Tibial artery (tissue), 4 donors: Measurements from ENCODE around the gene MYO1H.

Experiments used
- DNase-seq, 2 donors: peaks; one replicate each; pipeline ENCODE4 v3.0.0-alpha.2; 2019
- H3K27ac ChIP-seq, 2 donors: fragments of 200-600 bp; sonication (generic) in 1 of 2; 1 replicate in 1 of 2; 2 replicates in 1 of 2; pipeline ENCODE4 v1.5.1; 2018 to 2019; ENCODE audit warnings: mild to moderate bottlenecking in 1 of 2
- H3K27me3 ChIP-seq, 2 donors: fragments of 200-600 bp; sonication (generic) in 1 of 2; one replicate each; pipeline versions ENCODE4 v1.5.1 to v1.6.0; 2016 to 2019
- H3K36me3 ChIP-seq, 3 donors: fragments of 200-600 bp; sonication (generic) in 2 of 3; one replicate each; pipeline ENCODE4 v1.5.1; 2016 to 2019; ENCODE audit warnings: mild to moderate bottlenecking in 2 of 3
- H3K4me1 ChIP-seq, 4 donors: fragments of 200-600 bp; sonication (generic) in 2 of 4; 1 replicate in 3 of 4; 2 replicates in 1 of 4; pipeline ENCODE4 v1.5.1; 2016 to 2019
- H3K4me3 ChIP-seq, 2 donors: fragments of 200-600 bp; sonication (generic) in 1 of 2; 1 replicate in 1 of 2; 2 replicates in 1 of 2; pipeline ENCODE4 v1.5.1; 2018 to 2019; ENCODE audit warnings: mild to moderate bottlenecking in 2 of 2
- H3K9me3 ChIP-seq, 3 donors: fragments of 200-600 bp; sonication (generic) in 1 of 3; one replicate each; pipeline ENCODE4 v1.5.1; 2016 to 2019
- intact Hi-C: fragments of 100-400 bp; cut with DNase I; formaldehyde crosslinking; loops from one replicate; pipeline ENCODE4 v1.15.0; 2023; ENCODE audit warnings: low total_unique reads
- TF ChIP-seq, protein P1 (sequence below), 2 experiments: fragments of 200-600 bp in 1 of 2; fragments of 450-650 bp in 1 of 2; IDR thresholded peaks; one replicate each; pipeline ENCODE4 v1.5.1; 2017 to 2019; ENCODE audit warnings: antibody characterized with exemption in 2 of 2, mild to moderate bottlenecking in 1 of 2, moderate library complexity in 1 of 2

Gene MYO1H

GRCh38 chr12:109352184-109352583 is 4.5 kb downstream of the MYO1H start:
- peaks cover 0 to 14% of the 10 kb centered on the region in 2 donors for H3K27me3 ChIP-seq
- H3K27ac ChIP-seq: no peak overlapping the region
- no peaks in the 10 kb centered on the region for H3K4me1 ChIP-seq
- DNase-seq: no peak
- H3K36me3 ChIP-seq: no peaks in the 10 kb centered on the region
- TF ChIP-seq, protein P1, sequence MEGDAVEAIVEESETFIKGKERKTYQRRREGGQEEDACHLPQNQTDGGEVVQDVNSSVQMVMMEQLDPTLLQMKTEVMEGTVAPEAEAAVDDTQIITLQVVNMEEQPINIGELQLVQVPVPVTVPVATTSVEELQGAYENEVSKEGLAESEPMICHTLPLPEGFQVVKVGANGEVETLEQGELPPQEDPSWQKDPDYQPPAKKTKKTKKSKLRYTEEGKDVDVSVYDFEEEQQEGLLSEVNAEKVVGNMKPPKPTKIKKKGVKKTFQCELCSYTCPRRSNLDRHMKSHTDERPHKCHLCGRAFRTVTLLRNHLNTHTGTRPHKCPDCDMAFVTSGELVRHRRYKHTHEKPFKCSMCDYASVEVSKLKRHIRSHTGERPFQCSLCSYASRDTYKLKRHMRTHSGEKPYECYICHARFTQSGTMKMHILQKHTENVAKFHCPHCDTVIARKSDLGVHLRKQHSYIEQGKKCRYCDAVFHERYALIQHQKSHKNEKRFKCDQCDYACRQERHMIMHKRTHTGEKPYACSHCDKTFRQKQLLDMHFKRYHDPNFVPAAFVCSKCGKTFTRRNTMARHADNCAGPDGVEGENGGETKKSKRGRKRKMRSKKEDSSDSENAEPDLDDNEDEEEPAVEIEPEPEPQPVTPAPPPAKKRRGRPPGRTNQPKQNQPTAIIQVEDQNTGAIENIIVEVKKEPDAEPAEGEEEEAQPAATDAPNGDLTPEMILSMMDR (IDR thresholded peaks at IDR 0.05): no peak
- H3K4me3 ChIP-seq: no peak overlapping the region
- H3K9me3 ChIP-seq: no peaks in the 10 kb centered on the region
- intact Hi-C loops: no loop called here

- TF ChIP-seq, protein P1 (IDR thresholded peaks at IDR 0.05): no peak
- Histone ChIP-seq H3K36me3 (no peaks in the 10 kb centered on the region), H3K4me1 (no peaks in the 10 kb centered on the region), H3K27me3 (peaks cover 0 to 25% of the 10 kb centered on the region in 2 donors), H3K9me3 (no peaks in the 10 kb centered on the region), H3K4me3 (no peak overlapping the region), H3K27ac (no peak overlapping the region)
- DNase-seq: no peak
- intact Hi-C loops: no loop called here
Observed at GRCh38 chr12:109356577-109356976, 8.9 kb downstream of the MYO1H start.

- Histone ChIP-seq H3K27me3 (peaks cover 0 to 25% of the 10 kb centered on the region in 2 donors), H3K4me1 (no peaks in the 10 kb centered on the region), H3K36me3 (no peaks in the 10 kb centered on the region), H3K27ac (no peak overlapping the region), H3K4me3 (no peak overlapping the region), H3K9me3 (no peaks in the 10 kb centered on the region)
- TF ChIP-seq, protein P1 (IDR thresholded peaks at IDR 0.05): no peak
- intact Hi-C loops: no loop called here
- DNase-seq: no peak
Observed at GRCh38 chr12:109357032-109357431, 9.3 kb downstream of the MYO1H start.

DNA sequence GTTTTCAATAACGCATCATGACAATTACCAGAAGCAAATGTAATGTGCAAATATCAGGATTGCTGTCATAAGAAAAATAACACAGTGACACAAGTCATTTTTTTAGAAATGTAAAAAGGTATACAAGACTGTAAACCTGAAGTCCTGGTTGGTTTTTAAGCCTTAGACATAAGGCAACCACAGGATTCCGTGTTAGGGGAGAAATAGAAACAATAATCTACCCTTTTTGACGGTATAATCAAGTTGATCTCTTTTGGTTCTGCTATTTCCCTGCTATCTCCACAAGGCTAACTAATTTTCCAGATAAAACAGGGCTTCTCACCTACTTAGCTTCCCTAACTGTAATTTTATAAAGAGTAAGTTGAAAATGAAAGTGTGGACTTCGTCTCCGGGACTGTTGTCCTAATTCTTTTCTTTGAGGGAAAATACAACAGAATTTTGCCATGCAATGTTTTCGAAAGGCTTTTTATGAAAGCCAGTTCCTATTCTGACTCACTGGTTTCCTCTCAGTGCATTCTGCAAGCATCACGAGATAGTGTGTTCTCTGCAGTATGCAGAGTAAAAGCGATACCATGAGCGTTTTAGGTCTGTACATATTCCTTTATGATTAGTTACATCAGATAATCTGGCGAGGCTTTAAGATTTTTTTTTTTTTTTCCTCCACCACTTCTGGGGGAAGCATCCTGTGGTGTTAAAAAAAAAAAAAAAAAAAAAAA is 10.6 kb downstream of the MYO1H start:
- H3K4me1 ChIP-seq: no peaks in the 10 kb centered on the region
- peaks cover 0 to 26% of the 10 kb centered on the region in 2 donors for H3K27me3 ChIP-seq
- H3K27ac ChIP-seq: no peak overlapping the region
- TF ChIP-seq, protein P1 (IDR thresholded peaks at IDR 0.05): no peak
- intact Hi-C loops: no loop called here
- no peaks in the 10 kb centered on the region for H3K36me3 ChIP-seq
- no peak overlapping the region for H3K4me3 ChIP-seq
- DNase-seq: no peak
- H3K9me3 ChIP-seq: no peaks in the 10 kb centered on the region

DNA sequence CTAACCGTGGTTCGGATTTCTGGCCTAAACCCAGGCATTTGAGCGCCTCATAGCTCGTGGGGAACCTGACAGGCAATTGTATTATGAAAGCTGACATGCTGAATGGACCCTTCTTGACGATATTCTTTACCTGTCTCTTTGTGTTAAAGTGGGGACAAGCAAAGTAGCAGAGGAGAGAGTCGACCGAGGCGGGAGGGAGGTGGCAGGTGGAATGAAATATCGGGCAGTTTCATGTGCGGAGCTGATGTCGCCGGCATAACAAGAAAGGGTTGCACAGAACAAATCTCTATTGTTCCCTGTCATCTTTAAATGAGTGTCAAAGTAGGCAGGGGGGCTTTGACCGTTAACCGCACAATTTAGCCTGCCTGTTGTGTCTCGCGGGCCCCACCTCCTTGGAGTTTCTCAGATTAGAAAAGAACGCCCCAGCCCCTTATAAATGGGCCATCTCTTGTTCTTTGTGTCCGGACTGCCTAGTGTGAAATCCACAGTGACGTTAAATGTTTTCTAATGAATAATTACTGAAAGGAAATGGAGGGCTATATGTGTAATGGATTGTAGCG is 11.5 kb downstream of the MYO1H start:
- TF ChIP-seq, protein P1 (IDR thresholded peaks at IDR 0.05): no peak

More for the DNA sequence above, 11.5 kb downstream of the MYO1H start:
- no peak overlapping the region for H3K27ac ChIP-seq
- no peak for DNase-seq
- no peaks in the 10 kb centered on the region for H3K4me1 ChIP-seq
- intact Hi-C loops: no loop called here
- no peaks in the 10 kb centered on the region for H3K36me3 ChIP-seq
- H3K4me3 ChIP-seq: no peak overlapping the region
- peaks cover 0 to 29% of the 10 kb centered on the region in 2 donors for H3K27me3 ChIP-seq
- H3K9me3 ChIP-seq: no peaks in the 10 kb centered on the region
